Measurements from ENCODE around the gene SMU1. TPM values are rescaled to one million over a fixed set of nuclear protein-coding genes. Genes with fewer than 3 reads are reported as not detected.

Gene SMU1
- 17.9 and 18.7 TPM in 2 replicates for total RNA-seq

GRCh38 chr9:33076046-33077004 lies at the start of gene SMU1:
Gene SMU1, minus strand, starts transcription at chr9:33076674. Its CDS starts 66 bp downstream, at chr9:33076608.

GRCh38 chr9:33024966-33025571 lies 51.4 kb downstream of the SMU1 start, which contains the start of gene DNAJA1:
Gene DNAJA1, plus strand, starts transcription at chr9:33025273. Its CDS starts 1,212 bp downstream, at chr9:33026485.

Other genes with a start within 250 kb of the SMU1 start
- gene APTX, start 75.0 kb downstream of the SMU1 start, total RNA-seq = 24.9 and 25.6 TPM in 2 replicates
- 248 and 274 TPM in 2 replicates for gene DNAJA1, start 51.4 kb downstream of the SMU1 start, total RNA-seq
- 30.3 and 36.7 TPM in 2 replicates for gene B4GALT1, start 90.7 kb upstream of the SMU1 start, total RNA-seq
- not detected in 2 replicates for gene SPINK4, start 163.5 kb upstream of the SMU1 start, total RNA-seq
- gene BAG1, start 188.0 kb upstream of the SMU1 start, total RNA-seq = 47.0 and 67.6 TPM in 2 replicates
- 70.3 and 77.7 TPM in 2 replicates for gene CHMP5, start 188.4 kb upstream of the SMU1 start, total RNA-seq
- gene NFX1, start 213.8 kb upstream of the SMU1 start, total RNA-seq = 14.4 and 14.5 TPM in 2 replicates

Data from mammary microvascular endothelial cell (primary cell).